ENCODE measurements around the gene DNPEP. TPM values are rescaled to one million over a fixed set of nuclear protein-coding genes. Genes with fewer than 3 reads are reported as not detected.

Gene DNPEP
- total RNA-seq, 1 donor from 2014 or later: 25.1 TPM

- Histone ChIP-seq H3K9me3 (ENCODE audit: control insufficient read depth in 3 of 3, low read length in 3 of 3) (no peaks in the 10 kb centered on the region), H3K9ac (ENCODE audit: low read depth in 1 of 3, low read length in 3 of 3) (no peak overlapping the region), H3K27ac (ENCODE audit: low read depth, low read length) (no peak overlapping the region), H3K4me3 (ENCODE audit: low read length in 3 of 3) (no peak overlapping the region), H3K27me3 (ENCODE audit: control insufficient read depth in 3 of 3, insufficient read depth in 3 of 3, low read length in 3 of 3) (peaks cover 12 to 36% (median 19%) of the 10 kb centered on the region in 3 donors), H3K4me1 (ENCODE audit: control insufficient read depth in 3 of 3, insufficient read depth in 3 of 3, low read length in 3 of 3) (no peaks in the 10 kb centered on the region), H3K36me3 (ENCODE audit: control insufficient read depth in 3 of 3, insufficient read depth in 3 of 3, low read length in 3 of 3) (no peaks in the 10 kb centered on the region)
Measured at GRCh38 chr2:219350710-219351221, 36.9 kb downstream of the DNPEP start.

- Histone ChIP-seq H3K9ac (ENCODE audit: low read depth in 1 of 3, low read length in 3 of 3) (no peak overlapping the region), H3K4me1 (ENCODE audit: control insufficient read depth in 3 of 3, insufficient read depth in 3 of 3, low read length in 3 of 3) (no peaks in the 10 kb centered on the region), H3K36me3 (ENCODE audit: control insufficient read depth in 3 of 3, insufficient read depth in 3 of 3, low read length in 3 of 3) (no peaks in the 10 kb centered on the region), H3K4me3 (ENCODE audit: low read length in 3 of 3) (no peak overlapping the region), H3K27ac (ENCODE audit: low read depth, low read length) (no peak overlapping the region), H3K9me3 (ENCODE audit: control insufficient read depth in 3 of 3, low read length in 3 of 3) (no peaks in the 10 kb centered on the region), H3K27me3 (ENCODE audit: control insufficient read depth in 3 of 3, insufficient read depth in 3 of 3, low read length in 3 of 3) (peaks cover 12 to 34% (median 16%) of the 10 kb centered on the region in 3 donors)
Measured at GRCh38 chr2:219350215-219350614, 37.5 kb downstream of the DNPEP start.

GRCh38 chr2:219344751-219345430 is 42.8 kb downstream of the DNPEP start:
- Histone ChIP-seq H3K9ac (ENCODE audit: low read depth in 1 of 3, low read length in 3 of 3) (no peak overlapping the region), H3K9me3 (ENCODE audit: control insufficient read depth in 3 of 3, low read length in 3 of 3) (no peaks in the 10 kb centered on the region), H3K27ac (ENCODE audit: low read depth, low read length) (no peak overlapping the region), H3K4me3 (ENCODE audit: low read length in 3 of 3) (no peak overlapping the region), H3K36me3 (ENCODE audit: control insufficient read depth in 3 of 3, insufficient read depth in 3 of 3, low read length in 3 of 3) (no peaks in the 10 kb centered on the region), H3K27me3 (ENCODE audit: control insufficient read depth in 3 of 3, insufficient read depth in 3 of 3, low read length in 3 of 3) (peaks cover 0 to 8% (median 4%) of the 10 kb centered on the region in 3 donors), H3K4me1 (ENCODE audit: control insufficient read depth in 3 of 3, insufficient read depth in 3 of 3, low read length in 3 of 3) (no peaks in the 10 kb centered on the region)

DNA sequence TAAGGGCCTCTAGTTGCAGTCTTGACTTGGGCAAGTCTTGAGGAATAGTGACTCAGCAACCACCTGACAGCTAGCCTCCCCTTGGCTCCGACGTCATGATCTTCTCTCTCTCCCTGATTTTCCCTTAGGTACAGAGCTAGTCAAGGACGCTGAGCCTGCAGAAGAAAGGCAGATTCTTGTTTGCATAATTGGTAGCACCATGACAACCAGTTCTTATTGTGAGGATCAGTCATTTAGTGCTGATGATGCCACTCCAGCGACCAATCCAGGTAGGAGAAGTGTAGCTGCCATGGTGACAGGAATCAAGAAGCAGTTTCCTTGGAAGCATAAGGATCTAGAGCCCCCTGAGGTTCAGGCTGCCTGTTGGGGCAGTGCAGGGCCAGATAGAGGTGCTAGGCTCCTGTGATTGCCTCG is 52.3 kb downstream of the DNPEP start:
- Histone ChIP-seq H3K4me1 (ENCODE audit: control insufficient read depth in 3 of 3, insufficient read depth in 3 of 3, low read length in 3 of 3) (no peaks in the 10 kb centered on the region), H3K27ac (ENCODE audit: low read depth, low read length) (no peak overlapping the region), H3K9me3 (ENCODE audit: control insufficient read depth in 3 of 3, low read length in 3 of 3) (no peaks in the 10 kb centered on the region), H3K27me3 (ENCODE audit: control insufficient read depth in 3 of 3, insufficient read depth in 3 of 3, low read length in 3 of 3) (peaks cover 26 to 36% (median 27%) of the 10 kb centered on the region in 3 donors), H3K9ac (ENCODE audit: low read depth in 1 of 3, low read length in 3 of 3) (no peak overlapping the region), H3K36me3 (ENCODE audit: control insufficient read depth in 3 of 3, insufficient read depth in 3 of 3, low read length in 3 of 3) (no peaks in the 10 kb centered on the region), H3K4me3 (ENCODE audit: low read length in 3 of 3) (no peak overlapping the region)

DNA sequence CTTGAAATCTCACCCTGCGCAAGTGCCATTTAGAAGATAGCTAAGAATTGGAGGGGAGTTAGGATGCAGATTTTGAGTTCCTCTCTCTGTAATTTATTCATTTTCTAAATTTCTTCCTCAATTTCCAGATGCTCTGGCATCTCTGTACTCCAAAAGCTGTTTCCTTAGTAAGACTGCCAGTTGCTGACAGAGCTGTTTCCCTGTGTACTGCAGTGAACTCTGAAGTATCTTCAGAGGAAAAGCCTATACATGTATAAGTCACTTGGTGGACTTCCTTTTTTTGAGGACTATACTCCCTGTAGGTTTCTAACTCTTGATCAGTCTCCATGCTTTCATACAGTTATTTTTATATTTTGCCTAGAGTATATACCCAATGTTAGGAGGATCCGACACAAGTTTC is 53.6 kb downstream of the DNPEP start:
- Histone ChIP-seq H3K27me3 (ENCODE audit: control insufficient read depth in 3 of 3, insufficient read depth in 3 of 3, low read length in 3 of 3) (peaks cover 27 to 40% (median 36%) of the 10 kb centered on the region in 3 donors), H3K4me3 (ENCODE audit: low read length in 3 of 3) (no peak overlapping the region), H3K27ac (ENCODE audit: low read depth, low read length) (no peak overlapping the region), H3K4me1 (ENCODE audit: control insufficient read depth in 3 of 3, insufficient read depth in 3 of 3, low read length in 3 of 3) (no peaks in the 10 kb centered on the region), H3K9ac (ENCODE audit: low read depth in 1 of 3, low read length in 3 of 3) (no peak overlapping the region), H3K9me3 (ENCODE audit: control insufficient read depth in 3 of 3, low read length in 3 of 3) (no peaks in the 10 kb centered on the region), H3K36me3 (ENCODE audit: control insufficient read depth in 3 of 3, insufficient read depth in 3 of 3, low read length in 3 of 3) (no peaks in the 10 kb centered on the region)

- H3K36me3 ChIP-seq (ENCODE audit: control insufficient read depth in 3 of 3, insufficient read depth in 3 of 3, low read length in 3 of 3): no peaks in the 10 kb centered on the region
- H3K4me1 ChIP-seq (ENCODE audit: control insufficient read depth in 3 of 3, insufficient read depth in 3 of 3, low read length in 3 of 3): no peaks in the 10 kb centered on the region
- H3K27ac ChIP-seq (ENCODE audit: low read depth, low read length): no peak within 1 kb of the TSS
- H3K4me3 ChIP-seq (ENCODE audit: low read length in 3 of 3): no peak within 1 kb of the TSS
- H3K9me3 ChIP-seq (ENCODE audit: control insufficient read depth in 3 of 3, low read length in 3 of 3): no peaks in the 10 kb centered on the region
- peaks cover 34 to 46% (median 39%) of the 10 kb centered on the region in 3 donors for H3K27me3 ChIP-seq (ENCODE audit: control insufficient read depth in 3 of 3, insufficient read depth in 3 of 3, low read length in 3 of 3)
- no peak within 1 kb of the TSS for H3K9ac ChIP-seq (ENCODE audit: low read depth in 1 of 3, low read length in 3 of 3)
Measured at GRCh38 chr2:219332542-219332941, 55.2 kb downstream of the DNPEP start, which contains the start of gene RESP18. Gene RESP18 (minus strand): TSS chr2:219332744.

DNA sequence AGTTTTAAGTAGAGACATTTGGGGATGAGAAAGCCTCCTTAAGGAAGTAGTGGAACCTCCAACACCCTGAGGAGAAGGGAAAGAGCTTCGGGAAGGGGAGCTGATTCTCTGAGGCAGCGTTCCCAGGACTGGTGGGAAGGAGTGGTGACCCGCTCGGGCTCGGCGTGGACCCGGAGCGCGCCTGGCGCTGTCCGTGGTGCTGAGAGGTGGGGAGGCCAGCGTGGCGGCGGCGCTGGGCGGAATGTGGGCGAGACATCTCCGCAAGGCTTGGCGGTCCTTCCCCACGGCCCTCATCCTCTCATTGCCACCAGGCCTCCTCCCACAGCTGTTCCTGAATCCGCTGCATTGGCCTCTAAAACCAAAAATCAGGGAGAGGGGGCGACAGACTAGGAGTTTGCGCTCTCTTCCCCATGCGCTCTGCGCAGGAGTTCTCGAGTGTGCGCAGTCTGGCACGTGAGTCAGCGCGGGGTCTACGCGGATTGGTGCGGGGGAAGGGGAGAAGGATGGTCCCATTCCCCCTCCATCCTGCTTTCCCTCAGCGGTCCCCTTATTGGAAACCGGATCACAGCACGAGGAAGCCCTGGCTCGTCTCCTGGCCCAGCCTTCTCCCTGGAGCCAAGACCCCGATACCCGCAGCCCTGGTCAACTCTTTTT is 56.0 kb downstream of the DNPEP start:
- Histone ChIP-seq H3K9ac (ENCODE audit: low read depth in 1 of 3, low read length in 3 of 3) (no peak overlapping the region), H3K27me3 (ENCODE audit: control insufficient read depth in 3 of 3, insufficient read depth in 3 of 3, low read length in 3 of 3) (peaks cover 34 to 47% (median 39%) of the 10 kb centered on the region in 3 donors)

DNA sequence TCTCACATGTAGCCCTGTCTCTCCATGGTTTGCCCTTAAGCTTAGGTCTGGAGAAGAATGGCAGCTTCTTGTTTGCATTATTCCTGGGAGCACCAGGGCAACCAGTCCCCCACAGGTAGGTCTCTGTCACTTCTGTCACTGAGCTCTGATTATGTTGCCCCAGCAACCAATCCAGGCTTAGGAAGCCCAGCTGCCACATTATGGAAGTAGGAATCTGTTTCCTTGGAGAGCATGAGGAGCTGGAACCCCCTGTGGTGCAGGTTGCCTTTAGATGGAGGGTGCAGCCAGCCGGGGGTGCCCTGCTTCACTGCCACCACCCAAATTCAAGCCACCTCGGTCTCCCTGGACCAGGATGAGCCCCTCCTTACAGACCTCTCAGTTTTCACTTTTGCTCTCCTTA is 60.0 kb downstream of the DNPEP start:
- H3K9me3 ChIP-seq (ENCODE audit: control insufficient read depth in 3 of 3, low read length in 3 of 3): no peaks in the 10 kb centered on the region
- H3K27me3 ChIP-seq (ENCODE audit: control insufficient read depth in 3 of 3, insufficient read depth in 3 of 3, low read length in 3 of 3): peaks cover 32 to 43% (median 38%) of the 10 kb centered on the region in 3 donors
- H3K9ac ChIP-seq (ENCODE audit: low read depth in 1 of 3, low read length in 3 of 3): no peak overlapping the region
- H3K4me1 ChIP-seq (ENCODE audit: control insufficient read depth in 3 of 3, insufficient read depth in 3 of 3, low read length in 3 of 3): no peaks in the 10 kb centered on the region
- H3K4me3 ChIP-seq (ENCODE audit: low read length in 3 of 3): no peak overlapping the region
- H3K27ac ChIP-seq (ENCODE audit: low read depth, low read length): no peak overlapping the region
- H3K36me3 ChIP-seq (ENCODE audit: control insufficient read depth in 3 of 3, insufficient read depth in 3 of 3, low read length in 3 of 3): no peaks in the 10 kb centered on the region

More for the DNA sequence above, 56.0 kb downstream of the DNPEP start:
- Histone ChIP-seq H3K27ac (ENCODE audit: low read depth, low read length) (no peak overlapping the region), H3K36me3 (ENCODE audit: control insufficient read depth in 3 of 3, insufficient read depth in 3 of 3, low read length in 3 of 3) (no peaks in the 10 kb centered on the region), H3K9me3 (ENCODE audit: control insufficient read depth in 3 of 3, low read length in 3 of 3) (no peaks in the 10 kb centered on the region), H3K4me1 (ENCODE audit: control insufficient read depth in 3 of 3, insufficient read depth in 3 of 3, low read length in 3 of 3) (no peaks in the 10 kb centered on the region), H3K4me3 (ENCODE audit: low read length in 3 of 3) (no peak overlapping the region)

GRCh38 chr2:219325657-219326315 is 61.9 kb downstream of the DNPEP start:
- Histone ChIP-seq H3K27me3 (ENCODE audit: control insufficient read depth in 3 of 3, insufficient read depth in 3 of 3, low read length in 3 of 3) (peaks cover 13 to 24% (median 24%) of the 10 kb centered on the region in 3 donors), H3K36me3 (ENCODE audit: control insufficient read depth in 3 of 3, insufficient read depth in 3 of 3, low read length in 3 of 3) (no peaks in the 10 kb centered on the region), H3K4me1 (ENCODE audit: control insufficient read depth in 3 of 3, insufficient read depth in 3 of 3, low read length in 3 of 3) (no peaks in the 10 kb centered on the region), H3K27ac (ENCODE audit: low read depth, low read length) (no peak overlapping the region), H3K9me3 (ENCODE audit: control insufficient read depth in 3 of 3, low read length in 3 of 3) (no peaks in the 10 kb centered on the region), H3K4me3 (ENCODE audit: low read length in 3 of 3) (no peak overlapping the region), H3K9ac (ENCODE audit: low read depth in 1 of 3, low read length in 3 of 3) (no peak overlapping the region)

- H3K4me3 ChIP-seq (ENCODE audit: low read length in 3 of 3): no peak overlapping the region
- no peaks in the 10 kb centered on the region for H3K9me3 ChIP-seq (ENCODE audit: control insufficient read depth in 3 of 3, low read length in 3 of 3)
- no peaks in the 10 kb centered on the region for H3K4me1 ChIP-seq (ENCODE audit: control insufficient read depth in 3 of 3, insufficient read depth in 3 of 3, low read length in 3 of 3)
- no peak overlapping the region for H3K9ac ChIP-seq (ENCODE audit: low read depth in 1 of 3, low read length in 3 of 3)
- H3K27me3 ChIP-seq (ENCODE audit: control insufficient read depth in 3 of 3, insufficient read depth in 3 of 3, low read length in 3 of 3): peaks cover 11 to 18% (median 18%) of the 10 kb centered on the region in 3 donors
- H3K27ac ChIP-seq (ENCODE audit: low read depth, low read length): no peak overlapping the region
- no peaks in the 10 kb centered on the region for H3K36me3 ChIP-seq (ENCODE audit: control insufficient read depth in 3 of 3, insufficient read depth in 3 of 3, low read length in 3 of 3)
Measured at GRCh38 chr2:219325136-219325535, 62.6 kb downstream of the DNPEP start.

Data from skeletal muscle tissue (tissue), 4 donors.